ENCODE data around the gene EML4. TPM values are rescaled to one million over a fixed set of nuclear protein-coding genes. Genes with fewer than 3 reads are reported as not detected.
A peak's percentile ranks its signal among the peaks of the same experiment; 100 is the strongest.

EML4 gene
- total RNA-seq, 3 donors from 2014 or later: 57.1 to 60.0 (median 58.2) TPM

- H3K9me3 Mint-ChIP-seq: no peaks in the 10 kb centered on the region
- no peaks in the 10 kb centered on the region for H3K27me3 Mint-ChIP-seq (ENCODE audit: low read depth)
- peaks cover 33% of the 10 kb centered on the region for H3K36me3 Mint-ChIP-seq (ENCODE audit: insufficient read depth)
- H3K4me3 Mint-ChIP-seq: no peak overlapping the region
- DNase-seq (no peak), ATAC-seq (no peak)
- peaks cover 84% of the 10 kb centered on the region for H3K4me1 Mint-ChIP-seq (ENCODE audit: low read depth)
Measured at GRCh38 chr2:42227491-42227890, 58.3 kb downstream of the EML4 start.

GRCh38 chr2:42228101-42228500, 58.9 kb downstream of the EML4 start:
- H3K4me3 Mint-ChIP-seq: no peak overlapping the region
- ATAC-seq: no peak
- H3K4me1 Mint-ChIP-seq (ENCODE audit: low read depth): peaks cover 82% of the 10 kb centered on the region
- DNase-seq: no peak
- H3K36me3 Mint-ChIP-seq (ENCODE audit: insufficient read depth): peaks cover 31% of the 10 kb centered on the region
- H3K27me3 Mint-ChIP-seq (ENCODE audit: low read depth): no peaks in the 10 kb centered on the region
- H3K9me3 Mint-ChIP-seq: no peaks in the 10 kb centered on the region

DNA sequence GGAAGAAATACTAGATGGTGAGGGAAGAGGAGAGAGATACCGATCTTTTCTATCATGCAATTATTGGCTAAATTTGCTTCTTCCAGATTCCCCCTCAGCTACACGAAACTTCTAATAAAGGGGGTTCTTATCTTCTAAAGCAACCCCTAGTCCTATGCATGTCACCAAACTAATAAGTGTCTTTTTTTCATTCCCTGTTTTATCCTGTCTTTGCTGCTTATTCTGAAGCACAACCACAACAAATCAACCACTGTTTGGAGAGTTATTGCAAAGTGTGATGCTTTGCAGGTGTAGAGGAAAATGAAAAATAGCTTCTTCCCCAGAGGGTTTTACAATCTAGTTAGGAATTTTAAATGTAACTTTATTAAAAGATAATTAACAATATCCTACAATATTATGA, 60.8 kb downstream of the EML4 start:
- no peaks in the 10 kb centered on the region for H3K27me3 Mint-ChIP-seq (ENCODE audit: low read depth)
- peaks cover 17% of the 10 kb centered on the region for H3K36me3 Mint-ChIP-seq (ENCODE audit: insufficient read depth)
- H3K4me1 Mint-ChIP-seq (ENCODE audit: low read depth): peaks cover 69% of the 10 kb centered on the region
- ATAC-seq (no peak), DNase-seq (no peak)
- H3K4me3 Mint-ChIP-seq: no peak overlapping the region
- H3K9me3 Mint-ChIP-seq: no peaks in the 10 kb centered on the region

- peaks cover 13% of the 10 kb centered on the region for H3K36me3 Mint-ChIP-seq (ENCODE audit: insufficient read depth)
- ATAC-seq (no peak), DNase-seq (no peak)
- H3K4me3 Mint-ChIP-seq: no peak overlapping the region
- no peaks in the 10 kb centered on the region for H3K9me3 Mint-ChIP-seq
- H3K4me1 Mint-ChIP-seq (ENCODE audit: low read depth): peaks cover 70% of the 10 kb centered on the region
- H3K27me3 Mint-ChIP-seq (ENCODE audit: low read depth): no peaks in the 10 kb centered on the region
Measured at GRCh38 chr2:42230891-42231290, 61.7 kb downstream of the EML4 start.

GRCh38 chr2:42232024-42232423, 62.9 kb downstream of the EML4 start:
- peaks cover 11% of the 10 kb centered on the region for H3K36me3 Mint-ChIP-seq (ENCODE audit: insufficient read depth)
- ATAC-seq: peak; percentile 84 to 92
- peaks cover 75% of the 10 kb centered on the region for H3K4me1 Mint-ChIP-seq (ENCODE audit: low read depth)
- DNase-seq: no peak
- H3K27me3 Mint-ChIP-seq (ENCODE audit: low read depth): no peaks in the 10 kb centered on the region
- no peaks in the 10 kb centered on the region for H3K9me3 Mint-ChIP-seq
- no peak overlapping the region for H3K4me3 Mint-ChIP-seq

DNA sequence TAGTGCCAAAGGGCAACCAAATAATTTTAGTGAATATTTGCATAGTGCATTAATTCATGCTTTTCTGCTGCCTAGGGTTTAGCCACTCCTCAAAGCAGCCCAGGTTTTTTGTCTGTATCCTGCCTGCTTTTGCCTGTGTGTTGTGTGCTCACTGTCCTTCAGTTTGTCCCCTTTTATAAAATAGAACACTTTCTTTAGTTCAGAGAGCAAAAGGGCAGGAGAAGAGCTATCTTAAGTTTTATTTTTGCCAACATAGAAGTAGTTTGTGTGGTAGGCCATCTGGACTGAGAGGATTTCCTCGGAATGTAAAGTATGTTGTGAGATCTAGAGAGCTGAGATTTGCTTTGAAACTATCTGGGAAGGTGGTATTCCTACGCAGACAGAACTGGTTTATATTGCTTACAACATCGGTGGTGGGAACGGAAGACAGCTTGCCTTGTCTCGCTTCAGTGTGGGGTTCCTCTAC, 64.9 kb downstream of the EML4 start:
- no peak for DNase-seq
- Mint-ChIP-seq H3K9me3 (no peaks in the 10 kb centered on the region), H3K27me3 (ENCODE audit: low read depth) (no peaks in the 10 kb centered on the region), H3K4me3 (no peak overlapping the region), H3K4me1 (ENCODE audit: low read depth) (peaks cover 71% of the 10 kb centered on the region), H3K36me3 (ENCODE audit: insufficient read depth) (peaks cover 11% of the 10 kb centered on the region)
- ATAC-seq: no peak

DNA sequence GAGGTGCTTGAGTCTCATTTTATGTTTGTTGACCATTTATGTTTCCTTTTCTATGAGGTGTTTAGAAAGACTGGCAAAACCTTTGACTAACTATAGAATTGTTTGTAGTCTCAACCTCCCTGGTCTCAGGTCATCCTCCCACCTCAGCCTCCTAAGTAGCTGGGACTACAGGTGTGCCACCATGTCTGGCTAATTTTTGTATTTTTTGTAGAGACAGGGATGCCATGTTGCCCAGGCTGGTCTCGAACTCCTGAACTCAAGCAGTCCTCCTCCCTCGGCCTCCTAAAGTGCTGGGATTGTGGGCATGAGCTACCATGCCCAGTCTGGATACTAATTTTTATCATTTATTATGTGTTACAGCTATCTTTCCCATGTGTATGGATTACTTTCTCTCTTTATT, 67.8 kb downstream of the EML4 start:
- Mint-ChIP-seq H3K9me3 (no peaks in the 10 kb centered on the region), H3K36me3 (ENCODE audit: insufficient read depth) (no peaks in the 10 kb centered on the region), H3K4me1 (ENCODE audit: low read depth) (peaks cover 76% of the 10 kb centered on the region), H3K27me3 (ENCODE audit: low read depth) (no peaks in the 10 kb centered on the region), H3K4me3 (no peak overlapping the region)
- no peak for DNase-seq
- ATAC-seq: no peak

- H3K9me3 Mint-ChIP-seq: no peaks in the 10 kb centered on the region
- H3K4me3 Mint-ChIP-seq: no peak overlapping the region
- H3K36me3 Mint-ChIP-seq (ENCODE audit: insufficient read depth): no peaks in the 10 kb centered on the region
- H3K4me1 Mint-ChIP-seq (ENCODE audit: low read depth): peaks cover 83% of the 10 kb centered on the region
- H3K27me3 Mint-ChIP-seq (ENCODE audit: low read depth): no peaks in the 10 kb centered on the region
- DNase-seq: peak; percentile 17
- peak; percentile 82 to 87 for ATAC-seq
Measured at GRCh38 chr2:42238644-42239288, 69.6 kb downstream of the EML4 start.

DNA sequence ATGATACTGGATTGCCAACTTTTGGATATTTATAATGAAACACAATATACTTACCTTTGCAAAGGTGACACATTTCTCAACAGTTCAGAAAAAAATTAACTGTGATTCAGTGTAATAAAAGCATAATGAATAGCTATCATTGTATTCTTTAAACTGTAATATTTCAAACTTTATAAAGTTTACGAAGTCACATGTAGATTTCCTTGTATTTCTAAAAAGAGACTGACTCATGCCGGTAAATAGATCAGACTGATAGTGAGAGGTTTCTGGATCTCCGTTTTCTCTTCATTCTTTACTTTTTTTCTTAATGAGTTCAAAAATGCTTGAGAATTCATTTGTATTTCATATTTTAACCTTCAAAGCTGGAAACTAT, 70.1 kb downstream of the EML4 start:
- no peak overlapping the region for H3K4me3 Mint-ChIP-seq
- peaks cover 82% of the 10 kb centered on the region for H3K4me1 Mint-ChIP-seq (ENCODE audit: low read depth)
- H3K9me3 Mint-ChIP-seq: no peaks in the 10 kb centered on the region
- no peak for DNase-seq
- ATAC-seq: no peak
- no peaks in the 10 kb centered on the region for H3K27me3 Mint-ChIP-seq (ENCODE audit: low read depth)
- no peaks in the 10 kb centered on the region for H3K36me3 Mint-ChIP-seq (ENCODE audit: insufficient read depth)

DNA sequence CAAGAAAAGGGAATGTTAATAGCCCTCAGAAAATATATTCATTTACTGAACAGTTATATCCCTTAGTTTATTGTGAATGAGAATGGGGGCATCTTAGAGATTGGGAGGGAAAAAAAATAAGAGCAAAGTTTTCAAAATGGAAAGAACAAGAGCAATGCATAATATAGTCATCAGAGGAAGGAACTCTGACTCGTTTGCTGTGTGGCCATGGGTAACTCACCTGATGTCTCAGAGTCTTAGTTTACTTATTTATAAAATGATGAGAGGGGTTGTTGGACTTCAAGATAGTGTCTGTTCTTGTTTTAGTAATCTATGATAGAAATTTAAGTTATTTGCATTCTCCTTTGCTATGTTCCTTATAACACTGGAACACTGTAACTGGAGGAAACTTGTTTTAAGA, 70.7 kb downstream of the EML4 start:
- peak overlapping the region; percentile 29 for H3K4me3 Mint-ChIP-seq

DNA sequence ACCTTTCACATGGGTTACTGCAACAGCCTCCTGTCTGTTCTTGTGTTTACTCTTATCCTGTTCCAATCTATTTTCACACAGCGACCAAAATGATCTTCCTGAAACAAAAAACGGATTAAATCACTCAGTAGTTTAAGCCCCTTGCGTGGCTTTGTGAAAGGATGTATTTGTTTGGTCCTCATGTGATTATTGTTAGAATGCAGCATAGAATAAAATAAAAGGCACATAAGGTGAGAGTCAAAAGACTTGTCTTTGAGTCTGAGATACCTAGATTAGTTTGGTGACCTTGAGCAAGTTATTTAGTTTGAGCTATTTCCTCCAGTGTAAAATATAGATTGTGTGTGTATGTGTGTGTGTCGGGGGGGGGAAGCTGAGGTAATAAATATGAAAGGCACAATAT, 72.4 kb downstream of the EML4 start:
- no peak for DNase-seq
- no peak for ATAC-seq
- peaks cover 11% of the 10 kb centered on the region for H3K36me3 Mint-ChIP-seq (ENCODE audit: insufficient read depth)

More for the DNA sequence above, 70.7 kb downstream of the EML4 start:
- H3K9me3 Mint-ChIP-seq: no peaks in the 10 kb centered on the region
- ATAC-seq (peak in 1 of 2 donors; percentile 44), DNase-seq (no peak)
- H3K4me1 Mint-ChIP-seq (ENCODE audit: low read depth): peaks cover 87% of the 10 kb centered on the region
- no peaks in the 10 kb centered on the region for H3K27me3 Mint-ChIP-seq (ENCODE audit: low read depth)
- peaks cover 3% of the 10 kb centered on the region for H3K36me3 Mint-ChIP-seq (ENCODE audit: insufficient read depth)

DNA sequence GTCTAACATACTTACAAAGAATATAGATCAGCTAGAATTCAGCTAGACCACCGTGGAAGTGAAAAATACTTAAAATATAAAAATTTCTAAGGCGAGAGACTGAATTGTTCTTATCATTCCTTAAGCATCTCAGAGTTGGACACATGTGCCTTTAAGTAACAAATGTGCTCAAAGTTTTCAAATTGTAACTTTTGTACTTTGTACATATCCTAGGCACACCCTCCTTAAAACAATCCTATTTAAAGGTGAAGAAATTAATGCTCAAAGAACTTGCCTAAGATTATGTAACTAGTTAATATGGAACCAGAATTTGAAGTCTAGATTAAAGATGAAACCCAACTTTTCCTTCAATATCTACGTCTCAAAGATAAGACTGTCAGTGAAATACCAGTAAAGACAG, 74.1 kb downstream of the EML4 start:
- DNase-seq: no peak
- H3K36me3 Mint-ChIP-seq (ENCODE audit: insufficient read depth): peaks cover 17% of the 10 kb centered on the region
- H3K4me1 Mint-ChIP-seq (ENCODE audit: low read depth): peaks cover 70% of the 10 kb centered on the region
- H3K4me3 Mint-ChIP-seq: no peak overlapping the region
- no peak for ATAC-seq
- H3K27me3 Mint-ChIP-seq (ENCODE audit: low read depth): no peaks in the 10 kb centered on the region
- no peaks in the 10 kb centered on the region for H3K9me3 Mint-ChIP-seq

More for the DNA sequence above, 72.4 kb downstream of the EML4 start:
- Mint-ChIP-seq H3K9me3 (no peaks in the 10 kb centered on the region), H3K4me3 (no peak overlapping the region), H3K4me1 (ENCODE audit: low read depth) (peaks cover 78% of the 10 kb centered on the region), H3K27me3 (ENCODE audit: low read depth) (no peaks in the 10 kb centered on the region)

- no peaks in the 10 kb centered on the region for H3K27me3 Mint-ChIP-seq (ENCODE audit: low read depth)
Measured at GRCh38 chr2:42244520-42244919, 75.4 kb downstream of the EML4 start.

GRCh38 chr2:42245396-42245795, 76.2 kb downstream of the EML4 start:
- no peaks in the 10 kb centered on the region for H3K27me3 Mint-ChIP-seq (ENCODE audit: low read depth)
- DNase-seq: no peak
- H3K4me3 Mint-ChIP-seq: no peak overlapping the region
- H3K36me3 Mint-ChIP-seq (ENCODE audit: insufficient read depth): peaks cover 26% of the 10 kb centered on the region
- H3K4me1 Mint-ChIP-seq (ENCODE audit: low read depth): peaks cover 65% of the 10 kb centered on the region
- H3K9me3 Mint-ChIP-seq: no peaks in the 10 kb centered on the region
- no peak for ATAC-seq

More at GRCh38 chr2:42244520-42244919, 75.4 kb downstream of the EML4 start:
- ATAC-seq (peak; percentile 46 to 75), DNase-seq (no peak)
- Mint-ChIP-seq H3K4me1 (ENCODE audit: low read depth) (peaks cover 64% of the 10 kb centered on the region), H3K36me3 (ENCODE audit: insufficient read depth) (peaks cover 20% of the 10 kb centered on the region), H3K9me3 (no peaks in the 10 kb centered on the region), H3K4me3 (no peak overlapping the region)

- H3K4me1 Mint-ChIP-seq (ENCODE audit: low read depth): peaks cover 63% of the 10 kb centered on the region
- H3K4me3 Mint-ChIP-seq: no peak overlapping the region
- no peaks in the 10 kb centered on the region for H3K9me3 Mint-ChIP-seq
- no peaks in the 10 kb centered on the region for H3K27me3 Mint-ChIP-seq (ENCODE audit: low read depth)
- DNase-seq (no peak), ATAC-seq (no peak)
- peaks cover 28% of the 10 kb centered on the region for H3K36me3 Mint-ChIP-seq (ENCODE audit: insufficient read depth)
Measured at GRCh38 chr2:42246562-42246961, 77.4 kb downstream of the EML4 start.
